SK-N-SH (cell line): ENCODE data around the gene PIP5KL1. TPM values are rescaled to one million over a fixed set of nuclear protein-coding genes. Genes with fewer than 3 reads are reported as not detected.

Experiments used
- CTCF ChIA-PET: fragments of 300-600, 350-600 bp; formaldehyde crosslinking; extraction: SDS; loops from one replicate; lab custom pipeline; 2021; lab: Yijun Ruan, JAX
- POLR2A ChIA-PET: fragments of 350-600 bp; sonication (Branson Sonifier 250); formaldehyde crosslinking; extraction: SDS; loops from one replicate; lab custom pipeline; 2020; ENCODE audit warnings: antibody characterized with exemption, inconsistent platforms; lab: Yijun Ruan, JAX
- DNase-seq: peaks from one replicate; pipeline ENCODE4 v3.0.0; 2012
- H2AFZ ChIP-seq: fragments of 200-600 bp; sonication (generic); 2 replicates; pipeline ENCODE4 v1.8.1; 2016; ENCODE audit warnings: antibody characterized with exemption, mild to moderate bottlenecking, low read depth
- H3F3A ChIP-seq: fragments of 200-600 bp; sonication (generic); replicated peaks from 2 replicates; pipeline ENCODE3; 2016; ENCODE audit warnings: antibody characterized with exemption, mild to moderate bottlenecking; ENCODE audit not compliant: insufficient read depth
- H3K27ac ChIP-seq, 2 experiments: fragments of 200-500 bp in 1 of 2; fragments of 200-600 bp in 1 of 2; sonication (Bioruptor generic) in 1 of 2; sonication (generic), shearing (Covaris generic) in 1 of 2; 2 replicates each; pipeline versions ENCODE4 v1.5.1 to v1.6.1; 2014 to 2016; ENCODE audit warnings: low read depth in 2 of 2, inconsistent platforms in 1 of 2, low read length in 1 of 2, mild to moderate bottlenecking in 1 of 2, mixed read lengths in 1 of 2
- H3K27me3 ChIP-seq: fragments of 200-600 bp; sonication (generic), shearing (Covaris generic); 2 replicates; pipeline ENCODE4 v1.6.1; 2016; ENCODE audit warnings: mixed run types; ENCODE audit not compliant: insufficient read depth
- H3K36me3 ChIP-seq, 2 experiments: fragments of 200-500 bp in 1 of 2; fragments of 200-600 bp in 1 of 2; sonication (Bioruptor generic) in 1 of 2; sonication (generic) in 1 of 2; replicated peaks in 1 of 2; 2 replicates each; pipeline versions ENCODE3 to v1.5.1; 2014 to 2016; ENCODE audit warnings: low read length in 1 of 2, mild to moderate bottlenecking in 1 of 2; ENCODE audit not compliant: insufficient read depth in 2 of 2, control insufficient read depth in 1 of 2
- H3K4me1 ChIP-seq, 2 experiments: fragments of 200-500 bp in 1 of 2; fragments of 200-600 bp in 1 of 2; sonication (Bioruptor generic) in 1 of 2; sonication (generic), shearing (Covaris generic) in 1 of 2; 2 replicates each; pipeline versions ENCODE4 v1.5.1 to v1.6.1; 2014 to 2016; ENCODE audit warnings: low read depth in 1 of 2, low read length in 1 of 2, mixed run types in 1 of 2; ENCODE audit not compliant: insufficient read depth in 2 of 2, control insufficient read depth in 1 of 2
- H3K4me2 ChIP-seq: fragments of 200-600 bp; sonication (generic), shearing (Covaris generic); 2 replicates; pipeline ENCODE4 v1.6.1; 2017; ENCODE audit warnings: mixed run types
- H3K4me3 ChIP-seq, 2 experiments: fragments of 200-500 bp in 1 of 2; fragments of 200-600 bp in 1 of 2; sonication (Bioruptor generic) in 1 of 2; sonication (generic), shearing (Covaris generic) in 1 of 2; 2 replicates each; pipeline versions ENCODE4 v1.5.1 to v1.8.1; 2014 to 2016; ENCODE audit warnings: low read depth in 2 of 2, inconsistent platforms in 1 of 2, low read length in 1 of 2, mild to moderate bottlenecking in 1 of 2, mixed read lengths in 1 of 2, moderate library complexity in 1 of 2
- H3K79me2 ChIP-seq: fragments of 200-600 bp; sonication (generic); 2 replicates; pipeline ENCODE4 v1.8.1; 2017; ENCODE audit warnings: mild to moderate bottlenecking; ENCODE audit not compliant: insufficient read depth
- H3K9ac ChIP-seq: fragments of 200-600 bp; sonication (generic); 2 replicates; pipeline ENCODE4 v1.6.1; 2017; ENCODE audit warnings: mixed run types
- H3K9me2 ChIP-seq: fragments of 200-600 bp; sonication (generic); 2 replicates; pipeline ENCODE4 v1.6.1; 2017; ENCODE audit warnings: mixed run types
- H3K9me3 ChIP-seq: fragments of 200-600 bp; sonication (generic); 2 replicates; pipeline ENCODE4 v1.6.1; 2017; ENCODE audit warnings: mixed run types, mild to moderate bottlenecking, moderate library complexity
- H4K20me1 ChIP-seq: fragments of 200-600 bp; sonication (generic); 2 replicates; pipeline ENCODE4 v1.6.1; 2017; ENCODE audit warnings: mild to moderate bottlenecking, mixed run types; ENCODE audit not compliant: insufficient read depth
- FOSL2 ChIP-seq: IDR thresholded peaks from 2 replicates; pipeline ENCODE4 v1.4.0; 2012; ENCODE audit warnings: low read depth, mild to moderate bottlenecking, moderate library complexity, borderline replicate concordance
- GABPA ChIP-seq: IDR thresholded peaks from 2 replicates; pipeline ENCODE4 v1.4.0; 2012; ENCODE audit warnings: low read depth, mild to moderate bottlenecking
- GATA2 ChIP-seq: sonication (generic); formaldehyde crosslinking; IDR thresholded peaks from 2 replicates; pipeline ENCODE4 v1.5.0; 2020; ENCODE audit warnings: mild to moderate bottlenecking, missing genetic modification reagents
- JUND ChIP-seq: IDR thresholded peaks from 2 replicates; pipeline ENCODE4 v1.4.0; 2012
- MXI1 ChIP-seq: IDR thresholded peaks from 2 replicates; pipeline ENCODE4 v1.6.1; 2012; ENCODE audit warnings: mild to moderate bottlenecking, low read depth, low read length, improper control_type of control experiment
- NFIC ChIP-seq: IDR thresholded peaks from 2 replicates; pipeline ENCODE4 v1.4.0; 2012; ENCODE audit warnings: borderline replicate concordance
- NRF1 ChIP-seq: IDR thresholded peaks from 2 replicates; pipeline ENCODE4 v1.6.1; 2012; ENCODE audit warnings: low read depth, mild to moderate bottlenecking, low read length
- POLR2AphosphoS5 ChIP-seq: IDR thresholded peaks from 2 replicates; pipeline ENCODE4 v1.6.1; 2012; ENCODE audit warnings: low read depth, low read length
- RFX5 ChIP-seq: IDR thresholded peaks from 2 replicates; pipeline ENCODE4 v1.6.1; 2012; ENCODE audit warnings: mild to moderate bottlenecking, improper control_type of control experiment, low read length
- TAF1 ChIP-seq: IDR thresholded peaks from 2 replicates; pipeline ENCODE4 v1.6.1; 2012; ENCODE audit warnings: low read depth, mild to moderate bottlenecking, low read length, moderate library complexity, borderline replicate concordance
- TCF12 ChIP-seq: IDR thresholded peaks from 2 replicates; pipeline ENCODE4 v1.4.0; 2012
- WGBS: methylation state at CpG from one replicate; pipeline ENCODE4 v1.1.6; 2017; ENCODE audit warnings: low lambda C conversion rate; 5-methylcytosine and 5-hydroxymethylcytosine counted together
- polyA plus RNA-seq, 3 experiments: library from polyadenylated mRNA; depleted of rRNA; stranded (reverse); fragments of >200 nt; gene quantifications; 2 replicates each; pipeline ENCODE4 v1.2.3, GENCODE V29; 2012
- TF ChIP-seq, protein P1 (sequence below): fragments of 200-600 bp; sonication (generic); IDR thresholded peaks from 2 replicates; pipeline ENCODE4 v1.6.1; 2017; ENCODE audit warnings: antibody characterized with exemption, mild to moderate bottlenecking, moderate library complexity
- TF ChIP-seq, protein P2 (sequence below): IDR thresholded peaks from 2 replicates; pipeline ENCODE4; 2012

PIP5KL1 gene
- polyA plus RNA-seq, 1 of the 3 experiments (the other 2 are of a cell fraction), result 4.0 TPM

DNA sequence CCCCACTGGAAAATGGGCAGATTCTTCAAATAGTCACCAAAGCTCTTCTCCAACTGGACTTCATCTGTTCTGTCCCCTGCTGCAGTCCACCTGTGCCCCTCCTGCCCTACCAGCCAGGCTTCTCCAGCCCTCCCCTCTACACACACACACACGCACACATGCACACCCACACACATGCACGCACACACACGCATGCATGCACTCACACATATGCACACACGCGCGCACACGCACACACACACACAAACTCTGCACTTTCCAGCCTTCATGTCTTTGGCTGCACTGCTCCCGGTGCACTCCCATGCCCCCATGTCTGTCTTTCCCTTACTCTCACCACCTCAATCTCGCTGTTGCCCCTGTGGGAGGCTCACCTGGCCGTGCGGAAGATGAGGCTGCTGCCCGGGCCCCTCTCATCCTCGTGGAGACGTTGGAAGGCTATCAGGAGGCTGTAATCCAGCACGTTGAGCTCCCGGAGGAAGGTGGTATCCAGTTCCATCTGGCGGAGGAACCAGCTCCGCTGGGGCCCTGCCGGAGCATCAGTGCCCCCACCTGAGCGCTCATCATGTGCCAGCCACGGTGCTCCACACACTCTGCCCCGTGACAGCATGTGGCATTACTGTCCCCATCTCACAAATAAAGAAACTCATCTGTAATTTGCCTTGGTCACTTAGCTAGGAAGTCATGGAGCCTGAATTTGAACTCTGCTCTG, 5.7 kb downstream of the PIP5KL1 start:
- no peak for TF ChIP-seq RFX5
- no peak for TF ChIP-seq NRF1
- TF ChIP-seq GATA2 (CRISPR knock-in tag), result no peak
- no peak for TF ChIP-seq TAF1
- TF ChIP-seq TCF12, result no peak
- no peak for TF ChIP-seq NFIC
- no peak for TF ChIP-seq POLR2AphosphoS5
- H2AFZ ChIP-seq, result no peak overlapping the region
- DNase-seq, result no peak
- CTCF ChIA-PET, result interaction anchor here (1.0 to 2.0 kb wide), 5 partner anchors 10 to 190 kb away, joined by 3 to 8 read pairs (median 4); partner anchors contain the start of gene TOR2A
- H3K27ac ChIP-seq, result peak overlapping the region in 1 of 2 experiments; percentile 95; a peak in 2 of 4 replicates
- WGBS, result 92% methylated on average over 19 of the region's 22 CpGs
- H3F3A ChIP-seq, result peaks cover 40% of the 10 kb centered on the region
- no peak overlapping the region for H3K9ac ChIP-seq
- peaks cover 13 to 15% of the 10 kb centered on the region in 2 experiments; a peak in 1 of 4 replicates for H3K4me1 ChIP-seq
- no peak overlapping the region for H3K4me2 ChIP-seq
- POLR2A ChIA-PET, result interaction anchor here (0.6 kb wide), 1 partner anchor 377 kb away, joined by 3 read pairs; no protein-coding TSS in a partner anchor
- no peaks in the 10 kb centered on the region for H3K36me3 ChIP-seq
- H3K79me2 ChIP-seq, result no peaks in the 10 kb centered on the region
- H3K27me3 ChIP-seq, result no peaks in the 10 kb centered on the region
- H3K4me3 ChIP-seq, result no peak overlapping the region
- no peaks in the 10 kb centered on the region for H3K9me3 ChIP-seq
- no peaks in the 10 kb centered on the region for H3K9me2 ChIP-seq
- H4K20me1 ChIP-seq, result no peaks in the 10 kb centered on the region

DNA sequence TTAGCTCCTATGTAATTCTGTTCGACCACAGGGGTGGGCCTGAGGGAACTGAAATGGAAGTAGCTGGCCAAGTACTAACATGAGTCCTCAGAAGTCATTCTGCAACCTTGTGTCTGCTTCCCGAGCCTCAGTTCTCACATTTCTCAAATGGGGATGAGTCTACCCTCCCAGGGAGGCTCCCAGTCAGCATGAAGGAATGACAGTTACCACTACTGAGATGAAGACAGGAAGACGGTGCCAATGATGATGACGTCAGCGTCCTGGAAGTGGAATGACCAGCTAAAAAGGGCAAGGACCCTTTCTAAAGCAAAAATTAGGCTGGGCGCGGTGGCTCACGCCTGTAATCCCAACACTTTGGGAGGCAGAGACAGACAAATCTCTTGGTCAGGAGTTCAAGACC, 6.8 kb downstream of the PIP5KL1 start:
- Histone ChIP-seq H2AFZ (no peak overlapping the region), H3K9me2 (no peaks in the 10 kb centered on the region), H3K4me1 (peaks cover 9 to 19% of the 10 kb centered on the region in 2 experiments; a peak in 3 of 4 replicates), H3K9ac (peak overlapping the region; percentile 55; the same call in 1 of the 2 replicates), H3K79me2 (no peaks in the 10 kb centered on the region), H3K9me3 (no peaks in the 10 kb centered on the region), H4K20me1 (no peaks in the 10 kb centered on the region), H3K36me3 (no peaks in the 10 kb centered on the region), H3K27me3 (no peaks in the 10 kb centered on the region), H3K27ac (peak overlapping the region in 1 of 2 experiments; percentile 95; a peak in 2 of 4 replicates), H3K4me3 (no peak overlapping the region), H3K4me2 (0 out of 2 replicates have a peak overlapping the region, but pooled peaks have one; percentile 36), H3F3A (peaks cover 44% of the 10 kb centered on the region)
- TF ChIP-seq NRF1, result no peak
- TF ChIP-seq GABPA, result peak; percentile 26
- TF ChIP-seq MXI1, result no peak
- peak; percentile 76 for TF ChIP-seq JUND
- peak; percentile 60; the same call in 1 of the 2 replicates for TF ChIP-seq TCF12
- TF ChIP-seq, protein P1, sequence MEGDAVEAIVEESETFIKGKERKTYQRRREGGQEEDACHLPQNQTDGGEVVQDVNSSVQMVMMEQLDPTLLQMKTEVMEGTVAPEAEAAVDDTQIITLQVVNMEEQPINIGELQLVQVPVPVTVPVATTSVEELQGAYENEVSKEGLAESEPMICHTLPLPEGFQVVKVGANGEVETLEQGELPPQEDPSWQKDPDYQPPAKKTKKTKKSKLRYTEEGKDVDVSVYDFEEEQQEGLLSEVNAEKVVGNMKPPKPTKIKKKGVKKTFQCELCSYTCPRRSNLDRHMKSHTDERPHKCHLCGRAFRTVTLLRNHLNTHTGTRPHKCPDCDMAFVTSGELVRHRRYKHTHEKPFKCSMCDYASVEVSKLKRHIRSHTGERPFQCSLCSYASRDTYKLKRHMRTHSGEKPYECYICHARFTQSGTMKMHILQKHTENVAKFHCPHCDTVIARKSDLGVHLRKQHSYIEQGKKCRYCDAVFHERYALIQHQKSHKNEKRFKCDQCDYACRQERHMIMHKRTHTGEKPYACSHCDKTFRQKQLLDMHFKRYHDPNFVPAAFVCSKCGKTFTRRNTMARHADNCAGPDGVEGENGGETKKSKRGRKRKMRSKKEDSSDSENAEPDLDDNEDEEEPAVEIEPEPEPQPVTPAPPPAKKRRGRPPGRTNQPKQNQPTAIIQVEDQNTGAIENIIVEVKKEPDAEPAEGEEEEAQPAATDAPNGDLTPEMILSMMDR, result no peak
- TF ChIP-seq FOSL2, result peak; percentile 80; the same call in 1 of the 2 replicates
- TF ChIP-seq POLR2AphosphoS5, result peak; percentile 17; the same call in 1 of the 2 replicates
- TF ChIP-seq NFIC, result peak; percentile 57
- TF ChIP-seq, protein P2, sequence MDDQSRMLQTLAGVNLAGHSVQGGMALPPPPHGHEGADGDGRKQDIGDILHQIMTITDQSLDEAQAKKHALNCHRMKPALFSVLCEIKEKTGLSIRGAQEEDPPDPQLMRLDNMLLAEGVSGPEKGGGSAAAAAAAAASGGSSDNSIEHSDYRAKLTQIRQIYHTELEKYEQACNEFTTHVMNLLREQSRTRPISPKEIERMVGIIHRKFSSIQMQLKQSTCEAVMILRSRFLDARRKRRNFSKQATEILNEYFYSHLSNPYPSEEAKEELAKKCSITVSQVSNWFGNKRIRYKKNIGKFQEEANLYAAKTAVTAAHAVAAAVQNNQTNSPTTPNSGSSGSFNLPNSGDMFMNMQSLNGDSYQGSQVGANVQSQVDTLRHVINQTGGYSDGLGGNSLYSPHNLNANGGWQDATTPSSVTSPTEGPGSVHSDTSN, result peak; percentile 67; the same call in 1 of the 2 replicates
- DNase-seq, result no peak
- ChIA-PET CTCF (interaction anchor here (0.6 to 2.0 kb wide), 8 partner anchors 22 to 333 kb away, joined by 3 to 8 read pairs (median 3); partner anchors contain the start of gene TOR2A), POLR2A (interaction anchor here (0.6 kb wide), 1 partner anchor 42 kb away, joined by 4 read pairs; no protein-coding TSS in a partner anchor)
- 47% methylated on average over 8 of the region's 8 CpGs for WGBS
